HepG2 (cell line): ENCODE measurements around the gene TRANK1. TPM values are rescaled to one million over a fixed set of nuclear protein-coding genes. Genes with fewer than 3 reads are reported as not detected.

Experiments used
- AKAP8 ChIP-seq: sonication (generic); formaldehyde crosslinking; IDR thresholded peaks from 2 replicates; pipeline ENCODE4 v1.5.1; 2020; ENCODE audit warnings: mild to moderate bottlenecking, missing genetic modification reagents
- CAMTA2 ChIP-seq: sonication (generic); formaldehyde crosslinking; IDR thresholded peaks from 2 replicates; pipeline ENCODE4 v1.4.0; 2020; ENCODE audit warnings: mild to moderate bottlenecking, missing genetic modification reagents, borderline replicate concordance
- CENPT ChIP-seq: sonication (generic); formaldehyde crosslinking; IDR thresholded peaks from 2 replicates; pipeline ENCODE4 v1.8.0; 2022; ENCODE audit warnings: low read depth, mild to moderate bottlenecking, moderate library complexity, missing genetic modification reagents
- DPF2 ChIP-seq: sonication (generic); formaldehyde crosslinking; IDR thresholded peaks from 2 replicates; pipeline ENCODE4 v1.4.0; 2020; ENCODE audit warnings: mild to moderate bottlenecking, low read depth, missing genetic modification reagents, borderline replicate concordance
- HNF4G ChIP-seq, 2 experiments: sonication (generic) in 1 of 2; formaldehyde crosslinking in 1 of 2; IDR thresholded peaks; 2 replicates each; pipeline versions ENCODE4 v1.4.0 to v1.6.1; 2011 to 2020; ENCODE audit warnings: borderline replicate concordance in 2 of 2, low read depth in 2 of 2, mild to moderate bottlenecking in 2 of 2, low read length in 1 of 2, missing genetic modification reagents in 1 of 2, moderate library complexity in 1 of 2
- IRX3 ChIP-seq: sonication (generic); formaldehyde crosslinking; IDR thresholded peaks from 2 replicates; pipeline ENCODE4 v1.8.1; 2023; ENCODE audit warnings: mild to moderate bottlenecking, low read depth, missing genetic modification reagents, borderline replicate concordance
- KDM3A ChIP-seq: IDR thresholded peaks from 2 replicates; pipeline ENCODE4 v1.6.1; 2018; ENCODE audit warnings: low read depth, missing compliant biosample characterization
- KLF16 ChIP-seq, 2 experiments: sonication (generic) in 1 of 2; formaldehyde crosslinking in 1 of 2; IDR thresholded peaks; 2 replicates each; pipeline versions ENCODE4 v1.6.1 to v1.8.0; 2016 to 2023; ENCODE audit warnings: missing genetic modification reagents in 2 of 2, missing compliant biosample characterization in 1 of 2
- SIN3A ChIP-seq: IDR thresholded peaks from 2 replicates; pipeline ENCODE4 v1.6.1; 2011; ENCODE audit warnings: low read depth, mild to moderate bottlenecking, control low read depth, low read length, borderline replicate concordance
- TCF7 ChIP-seq: sonication (generic); IDR thresholded peaks from 2 replicates; pipeline ENCODE4 v1.6.1; 2016; ENCODE audit warnings: antibody characterized with exemption, low read depth
- THYN1 ChIP-seq: sonication (generic); formaldehyde crosslinking; IDR thresholded peaks from 2 replicates; pipeline ENCODE4 v1.8.1; 2023; ENCODE audit warnings: low read depth, mild to moderate bottlenecking, moderate library complexity, missing genetic modification reagents, borderline replicate concordance
- ZFP36 ChIP-seq: fragments of 150-350 bp; IDR thresholded peaks from 2 replicates; pipeline ENCODE4 v1.6.1; 2018; ENCODE audit warnings: borderline replicate concordance, low read length, low read depth; ENCODE audit not compliant: partially characterized antibody
- ZFP82 ChIP-seq: sonication (generic); formaldehyde crosslinking; IDR thresholded peaks from 2 replicates; pipeline ENCODE4 v1.5.1; 2020; ENCODE audit warnings: mild to moderate bottlenecking, missing genetic modification reagents, borderline replicate concordance
- ZNF331 ChIP-seq: sonication (generic); formaldehyde crosslinking; IDR thresholded peaks from 2 replicates; pipeline ENCODE4 v1.4.0; 2020; ENCODE audit warnings: missing genetic modification reagents
- ZNF550 ChIP-seq: sonication (generic); formaldehyde crosslinking; IDR thresholded peaks from 2 replicates; pipeline ENCODE4 v1.4.0; 2020; ENCODE audit warnings: mild to moderate bottlenecking, missing genetic modification reagents, borderline replicate concordance
- ZNF556 ChIP-seq: sonication (generic); formaldehyde crosslinking; IDR thresholded peaks from 2 replicates; pipeline ENCODE4 v1.4.0; 2020; ENCODE audit warnings: mild to moderate bottlenecking, missing genetic modification reagents, borderline replicate concordance
- ZNF562 ChIP-seq: sonication (generic); formaldehyde crosslinking; IDR thresholded peaks from 2 replicates; pipeline ENCODE4 v1.8.0; 2022; ENCODE audit warnings: missing genetic modification reagents, borderline replicate concordance
- ZNF652 ChIP-seq: IDR thresholded peaks from 2 replicates; pipeline ENCODE4 v1.6.1; 2016; ENCODE audit warnings: low read depth, borderline replicate concordance
- ZNF891 ChIP-seq: sonication (generic); formaldehyde crosslinking; IDR thresholded peaks from 2 replicates; pipeline ENCODE4 v1.5.0; 2020; ENCODE audit warnings: mild to moderate bottlenecking, missing genetic modification reagents
- polyA plus RNA-seq, 8 experiments: library from polyadenylated mRNA; depleted of rRNA in 3 of 8; stranded (reverse) in 7 of 8; unstranded in 1 of 8; fragments of >200 nt; fragmentation: Illumina TruSeq in 4 of 8; extraction: Trizol in 4 of 8; gene quantifications; 2 replicates each; pipeline versions ENCODE4 v1.2.1 to v1.2.3, GENCODE V29; 2011 to 2016; ENCODE audit warnings: low read depth in 4 of 8, missing spikeins in 1 of 8, mixed read lengths in 1 of 8; ENCODE audit not compliant: insufficient read depth in 1 of 8
- total RNA-seq, 5 experiments: library from RNA; depleted of rRNA; stranded (reverse); fragments of >200 nt; fragmentation: Illumina TruSeq; extraction: Trizol; gene quantifications; 2 replicates each; pipeline ENCODE4 v1.2.3, GENCODE V29; 2016; ENCODE audit warnings: low read depth in 1 of 5
- TF ChIP-seq, protein P1 (sequence below), 2 experiments: sonication (generic) in 1 of 2; formaldehyde crosslinking in 1 of 2; IDR thresholded peaks; 2 replicates each; pipeline versions ENCODE4 v1.5.1 to v1.6.1; 2011 to 2020; ENCODE audit warnings: borderline replicate concordance in 1 of 2, low read depth in 1 of 2, low read length in 1 of 2, mild to moderate bottlenecking in 1 of 2, missing genetic modification reagents in 1 of 2, moderate library complexity in 1 of 2
- TF ChIP-seq, protein P2 (sequence below): sonication (generic); formaldehyde crosslinking; IDR thresholded peaks from 2 replicates; pipeline ENCODE4 v1.4.0; 2020; ENCODE audit warnings: low read depth, mild to moderate bottlenecking, missing genetic modification reagents

Gene TRANK1
- total and polyA plus RNA-seq, 2 of the 13 experiments (the other 11 are each of a cell fraction or from before 2014, with no cell fraction given), result 0.13 to 0.32 TPM

DNA sequence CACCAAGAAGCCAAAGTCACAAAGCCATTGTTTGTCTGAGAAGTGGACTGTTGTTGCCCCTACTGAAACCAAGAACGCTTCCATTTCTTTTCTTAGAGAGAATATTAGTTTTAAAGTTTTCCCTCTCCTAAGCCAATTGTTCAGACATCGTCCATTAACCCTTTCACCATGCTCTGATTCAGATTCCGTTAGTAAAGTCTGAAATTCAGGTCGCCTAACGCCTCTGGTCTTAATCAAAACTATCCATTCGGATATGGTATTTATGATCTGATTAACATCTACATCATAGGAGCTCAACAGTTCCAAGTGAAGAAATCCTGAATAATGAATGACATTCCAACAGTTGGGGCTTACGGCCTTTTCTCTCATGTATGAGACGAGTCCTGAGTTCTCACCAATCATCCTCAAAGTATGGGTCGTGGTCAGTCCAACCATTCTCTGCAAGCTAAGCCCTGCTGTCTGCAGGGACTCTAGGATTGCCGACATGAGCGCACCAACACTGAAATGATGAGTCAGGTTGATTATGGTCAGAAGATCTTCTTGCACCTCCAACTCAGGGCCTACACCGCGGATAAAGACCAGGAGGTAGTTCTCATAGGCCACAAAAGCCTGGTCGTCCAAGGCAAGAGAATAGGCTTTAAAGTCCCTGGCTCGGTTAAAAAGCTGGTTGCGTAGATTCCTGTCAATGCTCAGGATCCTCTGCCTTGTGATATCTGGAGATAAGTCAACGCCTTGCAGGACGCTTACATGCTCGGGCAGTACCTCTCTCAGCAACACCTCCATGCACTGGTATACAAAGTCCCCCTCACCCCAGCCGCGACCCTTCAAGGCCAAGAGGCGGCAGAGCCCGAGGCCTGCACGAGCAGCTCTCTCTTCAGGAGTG, 47.3 kb upstream of the TRANK1 start (continued):
- TF ChIP-seq ZNF891 (peak; percentile 79; the same call in 1 of the 2 replicates), ZNF331 (0 out of 2 replicates have a peak, but pooled peaks have one; percentile 9), DPF2 (CRISPR knock-in tag) (no peak), THYN1 (CRISPR knock-in tag) (0 out of 2 replicates have a peak, but pooled peaks have one; percentile 25), ZNF550 (CRISPR knock-in tag) (no peak), ZNF562 (CRISPR knock-in tag) (no peak), ZFP82 (CRISPR knock-in tag) (no peak), KLF16 (CRISPR knock-in tag; IDR thresholded peaks at IDR 0.05) (no peak; a peak in 1 of 4 replicates), CENPT (CRISPR knock-in tag) (no peak), SIN3A (peak; percentile 20; the same call in 1 of the 2 replicates), ZFP36 (no peak), IRX3 (0 out of 2 replicates have a peak, but pooled peaks have one; percentile 46), CAMTA2 (CRISPR knock-in tag) (no peak), KDM3A (CRISPR knock-in tag) (no peak), TCF7 (no peak), ZNF556 (CRISPR knock-in tag) (peak; percentile 57; the same call in 1 of the 2 replicates), AKAP8 (CRISPR knock-in tag) (no peak; the same call in 1 of the 2 replicates), HNF4G (IDR thresholded peaks at IDR 0.05; ENCODE audit: borderline replicate concordance, low read depth, low read length) (no peak), HNF4G (CRISPR knock-in tag; IDR thresholded peaks at IDR 0.05; ENCODE audit: borderline replicate concordance, low read depth) (no peak), ZNF652 (CRISPR knock-in tag) (peak; percentile 86)
- TF ChIP-seq, protein P1, sequence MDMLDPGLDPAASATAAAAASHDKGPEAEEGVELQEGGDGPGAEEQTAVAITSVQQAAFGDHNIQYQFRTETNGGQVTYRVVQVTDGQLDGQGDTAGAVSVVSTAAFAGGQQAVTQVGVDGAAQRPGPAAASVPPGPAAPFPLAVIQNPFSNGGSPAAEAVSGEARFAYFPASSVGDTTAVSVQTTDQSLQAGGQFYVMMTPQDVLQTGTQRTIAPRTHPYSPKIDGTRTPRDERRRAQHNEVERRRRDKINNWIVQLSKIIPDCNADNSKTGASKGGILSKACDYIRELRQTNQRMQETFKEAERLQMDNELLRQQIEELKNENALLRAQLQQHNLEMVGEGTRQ (IDR thresholded peaks at IDR 0.05; ENCODE audit: low read depth, low read length), result no peak
- TF ChIP-seq, protein P1 (CRISPR knock-in tag; IDR thresholded peaks at IDR 0.05; ENCODE audit: borderline replicate concordance), result no peak
- TF ChIP-seq, protein P2, sequence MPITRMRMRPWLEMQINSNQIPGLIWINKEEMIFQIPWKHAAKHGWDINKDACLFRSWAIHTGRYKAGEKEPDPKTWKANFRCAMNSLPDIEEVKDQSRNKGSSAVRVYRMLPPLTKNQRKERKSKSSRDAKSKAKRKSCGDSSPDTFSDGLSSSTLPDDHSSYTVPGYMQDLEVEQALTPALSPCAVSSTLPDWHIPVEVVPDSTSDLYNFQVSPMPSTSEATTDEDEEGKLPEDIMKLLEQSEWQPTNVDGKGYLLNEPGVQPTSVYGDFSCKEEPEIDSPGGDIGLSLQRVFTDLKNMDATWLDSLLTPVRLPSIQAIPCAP (CRISPR knock-in tag), result 0 out of 2 replicates have a peak, but pooled peaks have one; percentile 58
